Neural progenitor cell (in vitro differentiated cells): ENCODE results near the gene PKD2L1.
A peak's percentile ranks its signal among the peaks of the same experiment; 100 is the strongest.

ENCODE experiments used
- EZH2 ChIP-seq: fragments of 200-600 bp; sonication (generic); IDR thresholded peaks from 2 replicates; pipeline ENCODE4 v1.6.1; 2017; ENCODE audit warnings: antibody characterized with exemption, mild to moderate bottlenecking, moderate library complexity
- EZH2phosphoT487 ChIP-seq: fragments of 200-600 bp; sonication (generic); IDR thresholded peaks from 2 replicates; pipeline ENCODE4 v1.6.1; 2017; ENCODE audit warnings: antibody characterized with exemption
- TF ChIP-seq, protein P1 (sequence below): fragments of 200-600 bp; sonication (generic); IDR thresholded peaks from 2 replicates; pipeline ENCODE4 v1.5.1; 2017; ENCODE audit warnings: antibody characterized with exemption, mild to moderate bottlenecking

DNA sequence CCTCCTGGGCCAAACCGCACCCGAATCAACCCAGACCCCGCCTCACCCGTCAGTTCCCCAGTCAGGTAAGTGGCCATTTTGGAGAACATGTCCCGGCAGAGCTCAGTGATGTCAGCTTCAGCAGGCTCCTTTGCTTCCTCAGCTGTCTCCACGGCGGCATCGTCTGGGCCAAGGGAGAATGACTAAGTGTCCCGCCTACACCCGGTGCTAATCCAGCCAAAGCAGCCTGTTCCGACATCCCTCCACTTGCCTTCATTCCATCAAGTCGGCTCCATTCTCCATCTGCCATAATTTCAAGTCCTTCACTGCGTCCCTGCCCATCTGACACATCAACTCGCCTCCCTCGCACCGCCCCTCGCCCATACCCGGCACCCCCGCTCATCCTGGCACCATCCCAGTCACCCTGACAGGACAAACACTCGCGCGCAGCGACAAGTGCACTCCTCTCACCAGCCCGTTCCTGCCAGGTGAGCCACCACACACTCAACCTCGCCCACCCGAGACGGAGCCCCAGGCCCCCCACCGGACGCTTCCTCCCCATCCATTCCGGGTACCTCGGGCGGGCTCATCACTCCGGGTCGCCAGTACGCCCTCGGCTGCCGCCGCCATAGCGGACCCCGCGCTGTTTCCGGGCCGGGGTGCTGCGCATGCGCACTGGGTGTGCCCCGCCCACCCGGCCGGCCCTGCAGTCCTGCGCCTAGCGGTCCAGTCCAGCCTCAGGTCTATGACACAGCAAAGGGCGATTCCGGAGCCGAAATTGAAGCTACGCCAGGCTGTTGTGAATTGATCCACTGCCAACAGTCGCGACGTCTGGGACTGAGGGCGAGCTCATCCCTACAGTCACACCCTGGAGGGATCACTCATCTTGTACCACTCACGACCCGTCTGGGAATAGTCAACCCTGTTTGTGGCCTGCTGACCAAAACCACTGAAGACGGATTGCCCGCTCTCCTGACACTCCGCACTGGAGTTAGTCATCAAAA lies 43.7 kb downstream of the PKD2L1 start, which contains the start of gene BLOC1S2:
- TF ChIP-seq, protein P1, sequence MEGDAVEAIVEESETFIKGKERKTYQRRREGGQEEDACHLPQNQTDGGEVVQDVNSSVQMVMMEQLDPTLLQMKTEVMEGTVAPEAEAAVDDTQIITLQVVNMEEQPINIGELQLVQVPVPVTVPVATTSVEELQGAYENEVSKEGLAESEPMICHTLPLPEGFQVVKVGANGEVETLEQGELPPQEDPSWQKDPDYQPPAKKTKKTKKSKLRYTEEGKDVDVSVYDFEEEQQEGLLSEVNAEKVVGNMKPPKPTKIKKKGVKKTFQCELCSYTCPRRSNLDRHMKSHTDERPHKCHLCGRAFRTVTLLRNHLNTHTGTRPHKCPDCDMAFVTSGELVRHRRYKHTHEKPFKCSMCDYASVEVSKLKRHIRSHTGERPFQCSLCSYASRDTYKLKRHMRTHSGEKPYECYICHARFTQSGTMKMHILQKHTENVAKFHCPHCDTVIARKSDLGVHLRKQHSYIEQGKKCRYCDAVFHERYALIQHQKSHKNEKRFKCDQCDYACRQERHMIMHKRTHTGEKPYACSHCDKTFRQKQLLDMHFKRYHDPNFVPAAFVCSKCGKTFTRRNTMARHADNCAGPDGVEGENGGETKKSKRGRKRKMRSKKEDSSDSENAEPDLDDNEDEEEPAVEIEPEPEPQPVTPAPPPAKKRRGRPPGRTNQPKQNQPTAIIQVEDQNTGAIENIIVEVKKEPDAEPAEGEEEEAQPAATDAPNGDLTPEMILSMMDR: peak; percentile 17
- TF ChIP-seq EZH2 (no peak), EZH2phosphoT487 (no peak)
